Placental epithelial cell (primary cell): ENCODE measurements around the gene PURB. TPM values are rescaled to one million over a fixed set of nuclear protein-coding genes. Genes with fewer than 3 reads are reported as not detected.

ENCODE experiments used
- total RNA-seq: library from RNA; depleted of rRNA; stranded (reverse); fragments of >200 nt; gene quantifications from 2 replicates; pipeline ENCODE4 v1.2.3, GENCODE V29; 2012

Gene PURB
- 12.2 and 13.4 TPM in 2 replicates for total RNA-seq

GRCh38 chr7:44885394-44886317 lies at the start of gene PURB:
PURB (minus strand) TSS chr7:44885530; CDS start chr7:44885348, 182 bp downstream.

GRCh38 chr7:44847920-44848634 lies 37.3 kb downstream of the PURB start, which contains the start of gene H2AZ2:
H2AZ2 (minus strand) TSS chr7:44848087; CDS start chr7:44847971, 116 bp downstream.

Other genes with a start within 250 kb of the PURB start
- gene ZMIZ2, start 136.7 kb downstream of the PURB start, total RNA-seq, result 11.3 and 20.0 TPM in 2 replicates
- gene PPIA, start 88.8 kb downstream of the PURB start, total RNA-seq, result 1,348 and 2,909 TPM in 2 replicates
- 51.4 and 108 TPM in 2 replicates for gene H2AZ2, start 37.4 kb downstream of the PURB start, total RNA-seq
- 0.33 and 0.39 TPM in 2 replicates for gene MYO1G, start 93.5 kb upstream of the PURB start, total RNA-seq
- 34.9 and 39.9 TPM in 2 replicates for gene CCM2, start 114.7 kb upstream of the PURB start, total RNA-seq
- 6.3 and 7.6 TPM in 2 replicates for gene NACAD, start 203.4 kb upstream of the PURB start, total RNA-seq
- 51.4 and 70.1 TPM in 2 replicates for gene TBRG4, start 226.2 kb upstream of the PURB start, total RNA-seq